ENCODE measurements around the gene NKAPD1. TPM values are rescaled to one million over a fixed set of nuclear protein-coding genes. Genes with fewer than 3 reads are reported as not detected.

The NKAPD1 gene
- total and polyA plus RNA-seq, 2 of the 13 experiments (the other 11 are each of a cell fraction or from before 2014, with no cell fraction given): 11.2 to 22.5 TPM

- peak; percentile 62; the same call in 1 of the 2 replicates for TF ChIP-seq ZSCAN12 (CRISPR knock-in tag; IDR thresholded peaks at IDR 0.05)
- peak; percentile 67 for TF ChIP-seq ARID5B (CRISPR knock-in tag; IDR thresholded peaks at IDR 0.05)
- TF ChIP-seq SMARCE1 (IDR thresholded peaks at IDR 0.05; ENCODE audit: borderline replicate concordance): no peak
- peak; percentile 65; the same call in 1 of the 2 replicates for TF ChIP-seq ELF4 (CRISPR knock-in tag; IDR thresholded peaks at IDR 0.05; ENCODE audit: borderline replicate concordance)
- peak; percentile 90 for TF ChIP-seq ZNF607 (CRISPR knock-in tag; IDR thresholded peaks at IDR 0.05; ENCODE audit: borderline replicate concordance)
- TF ChIP-seq ZNF883 (CRISPR knock-in tag; IDR thresholded peaks at IDR 0.05; ENCODE audit: not compliant biosample characterization): peak; percentile 83
- TF ChIP-seq, protein P1, sequence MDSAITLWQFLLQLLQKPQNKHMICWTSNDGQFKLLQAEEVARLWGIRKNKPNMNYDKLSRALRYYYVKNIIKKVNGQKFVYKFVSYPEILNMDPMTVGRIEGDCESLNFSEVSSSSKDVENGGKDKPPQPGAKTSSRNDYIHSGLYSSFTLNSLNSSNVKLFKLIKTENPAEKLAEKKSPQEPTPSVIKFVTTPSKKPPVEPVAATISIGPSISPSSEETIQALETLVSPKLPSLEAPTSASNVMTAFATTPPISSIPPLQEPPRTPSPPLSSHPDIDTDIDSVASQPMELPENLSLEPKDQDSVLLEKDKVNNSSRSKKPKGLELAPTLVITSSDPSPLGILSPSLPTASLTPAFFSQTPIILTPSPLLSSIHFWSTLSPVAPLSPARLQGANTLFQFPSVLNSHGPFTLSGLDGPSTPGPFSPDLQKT (CRISPR knock-in tag; IDR thresholded peaks at IDR 0.05; ENCODE audit: borderline replicate concordance): no peak
- 0 out of 2 replicates have a peak, but pooled peaks have one; percentile 68 for TF ChIP-seq ZFAT (CRISPR knock-in tag; conservative IDR thresholded peaks at IDR 0.05)
- TF ChIP-seq CENPX (CRISPR knock-in tag; IDR thresholded peaks at IDR 0.05): no peak
- no peak; the same call in 1 of the 2 replicates for TF ChIP-seq TSC22D2 (CRISPR knock-in tag; IDR thresholded peaks at IDR 0.05; ENCODE audit: borderline replicate concordance)
- TF ChIP-seq ZNF205 (CRISPR knock-in tag; IDR thresholded peaks at IDR 0.05): 0 out of 2 replicates have a peak, but pooled peaks have one; percentile 74
- no peak for TF ChIP-seq ZNF30 (CRISPR knock-in tag; IDR thresholded peaks at IDR 0.05)
- TF ChIP-seq SP4 (CRISPR knock-in tag; IDR thresholded peaks at IDR 0.05): peak; percentile 57; the same call in 1 of the 2 replicates
- TF ChIP-seq ZMYM2 (CRISPR knock-in tag; IDR thresholded peaks at IDR 0.05): no peak
- no peak for TF ChIP-seq JDP2 (CRISPR knock-in tag; IDR thresholded peaks at IDR 0.05; ENCODE audit: borderline replicate concordance)
- no peak for TF ChIP-seq CHD2 (IDR thresholded peaks at IDR 0.05; ENCODE audit: low read depth, low read length)
- peak; percentile 90; the same call in 1 of the 2 replicates for TF ChIP-seq ZNF558 (CRISPR knock-in tag; IDR thresholded peaks at IDR 0.05; ENCODE audit: borderline replicate concordance)
- no peak for TF ChIP-seq MTF1 (CRISPR knock-in tag; IDR thresholded peaks at IDR 0.05)
- no peak; the same call in 1 of the 2 replicates for TF ChIP-seq ZBTB21 (CRISPR knock-in tag; IDR thresholded peaks at IDR 0.05)
- 0 out of 2 replicates have a peak, but pooled peaks have one; percentile 15 for TF ChIP-seq ZNF891 (CRISPR knock-in tag; IDR thresholded peaks at IDR 0.05)
- peak; percentile 73 for TF ChIP-seq MED1 (CRISPR knock-in tag; IDR thresholded peaks at IDR 0.05)
- TF ChIP-seq ZKSCAN1 (IDR thresholded peaks at IDR 0.05; ENCODE audit: low read length): no peak
- TF ChIP-seq ZFP62 (CRISPR knock-in tag; IDR thresholded peaks at IDR 0.05): no peak
- TF ChIP-seq HOXA7 (CRISPR knock-in tag; IDR thresholded peaks at IDR 0.05): no peak
- TF ChIP-seq ZNF296 (CRISPR knock-in tag; conservative IDR thresholded peaks at IDR 0.05): 0 out of 2 replicates have a peak, but pooled peaks have one; percentile 41
- TF ChIP-seq ZNF557 (CRISPR knock-in tag; IDR thresholded peaks at IDR 0.05): 0 out of 2 replicates have a peak, but pooled peaks have one; percentile 49
- TF ChIP-seq XBP1 (CRISPR knock-in tag; IDR thresholded peaks at IDR 0.05): 0 out of 2 replicates have a peak, but pooled peaks have one; percentile 49
Measured at GRCh38 chr11:112024773-112025678, 49.1 kb upstream of the NKAPD1 start, which contains the start of gene DLAT (continued).
